Activated naive CD8-positive, alpha-beta T cell (primary cell): ENCODE results near the gene CES3.
"Not testable (repeated sequence)": the region's sequence is repeated elsewhere in the genome, so short reads cannot be mapped to it uniquely, and the experiment has no call there.

Experiments
- H3K27ac Mint-ChIP-seq: one replicate; pipeline ENCODE4 v1.8.0; 2021; ENCODE audit warnings: mixed read lengths
- H3K27me3 Mint-ChIP-seq: one replicate; pipeline ENCODE4 v1.8.0; 2021; ENCODE audit warnings: mixed read lengths
- H3K36me3 Mint-ChIP-seq: one replicate; pipeline ENCODE4 v1.8.0; 2021; ENCODE audit warnings: mixed read lengths
- H3K4me1 Mint-ChIP-seq: one replicate; pipeline ENCODE4 v1.8.0; 2021; ENCODE audit warnings: low read depth, mixed read lengths
- H3K4me3 Mint-ChIP-seq: one replicate; pipeline ENCODE4 v1.8.0; 2021; ENCODE audit warnings: mild to moderate bottlenecking, mixed read lengths
- H3K9me3 Mint-ChIP-seq: one replicate; pipeline ENCODE4 v1.8.0; 2021; ENCODE audit warnings: low read depth, mixed read lengths

The CES3 gene

DNA sequence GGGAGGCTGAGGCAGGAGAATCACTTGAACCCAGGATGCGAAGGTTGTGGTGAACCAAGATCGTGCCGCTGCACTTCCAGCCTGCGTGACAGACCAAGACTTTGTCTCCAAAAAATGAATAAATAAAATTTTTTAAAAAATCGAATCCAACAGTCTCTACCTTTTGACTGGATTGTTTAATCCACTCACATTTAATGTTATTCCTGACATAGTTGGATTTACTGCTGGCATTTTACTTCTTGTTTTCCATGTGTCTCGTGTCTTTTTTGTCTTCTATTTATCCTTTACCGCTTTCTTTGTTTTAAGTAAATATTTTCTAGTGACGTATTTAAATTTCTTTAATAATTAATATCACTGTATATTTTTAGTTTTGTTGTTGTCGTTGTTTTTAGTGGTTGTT, 22.0 kb downstream of the CES3 start:
- no peaks in the 10 kb centered on the region for H3K9me3 Mint-ChIP-seq
- no peaks in the 10 kb centered on the region for H3K27me3 Mint-ChIP-seq
- H3K4me1 Mint-ChIP-seq: peaks cover 28% of the 10 kb centered on the region
- no peaks in the 10 kb centered on the region for H3K36me3 Mint-ChIP-seq
- peak overlapping the region; percentile 97 for H3K27ac Mint-ChIP-seq
- no peak overlapping the region for H3K4me3 Mint-ChIP-seq

DNA sequence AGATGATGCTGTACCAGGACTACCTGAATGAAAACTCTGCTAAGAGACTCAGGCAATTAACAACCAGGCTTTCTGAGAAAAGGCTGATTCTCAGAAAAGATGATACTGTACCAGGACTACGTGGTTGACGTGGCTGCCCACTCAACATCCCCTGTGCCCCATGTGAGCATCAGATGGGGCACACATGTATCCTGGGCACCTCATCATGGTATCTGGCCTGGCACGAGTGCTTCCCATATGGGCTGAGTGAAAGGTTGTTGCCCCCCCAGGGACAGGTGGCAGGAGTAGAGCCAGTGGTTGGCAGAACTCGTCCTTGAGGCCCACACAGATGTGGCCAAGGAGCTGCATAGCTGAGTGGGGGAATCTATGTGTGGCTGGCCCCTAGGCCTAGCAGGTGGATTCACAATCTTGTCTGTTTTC, 23.8 kb downstream of the CES3 start:
- no peaks in the 10 kb centered on the region for H3K27me3 Mint-ChIP-seq
- peak overlapping the region; percentile 62 for H3K4me3 Mint-ChIP-seq
- no peaks in the 10 kb centered on the region for H3K9me3 Mint-ChIP-seq
- no peaks in the 10 kb centered on the region for H3K36me3 Mint-ChIP-seq
- peak overlapping the region; percentile 97 for H3K27ac Mint-ChIP-seq
- peaks cover 28% of the 10 kb centered on the region for H3K4me1 Mint-ChIP-seq

DNA sequence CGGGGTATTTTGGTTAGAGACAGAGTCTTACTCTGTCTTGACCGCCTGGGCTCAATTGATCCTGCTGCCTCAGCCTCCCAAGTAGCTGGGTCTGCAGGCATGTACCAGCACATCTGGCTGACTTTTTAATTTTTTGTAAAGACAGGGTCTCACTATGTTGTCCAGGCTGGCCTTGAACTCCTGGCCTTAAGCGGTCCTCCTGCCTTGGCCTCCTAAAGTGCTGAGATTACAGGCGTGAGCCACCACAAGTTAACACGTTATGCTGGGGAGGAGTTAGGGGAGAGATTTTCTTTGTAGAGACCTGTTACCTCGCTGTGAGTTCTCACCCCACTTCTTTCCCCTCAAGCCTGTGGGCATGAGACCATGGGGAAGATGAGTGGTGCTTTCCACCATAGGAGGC, 25.5 kb downstream of the CES3 start:
- peaks cover 28% of the 10 kb centered on the region for H3K4me1 Mint-ChIP-seq
- no peaks in the 10 kb centered on the region for H3K27me3 Mint-ChIP-seq
- no peaks in the 10 kb centered on the region for H3K36me3 Mint-ChIP-seq
- H3K4me3 Mint-ChIP-seq: no peak overlapping the region
- peak overlapping the region; percentile 46 for H3K27ac Mint-ChIP-seq
- no peaks in the 10 kb centered on the region for H3K9me3 Mint-ChIP-seq

DNA sequence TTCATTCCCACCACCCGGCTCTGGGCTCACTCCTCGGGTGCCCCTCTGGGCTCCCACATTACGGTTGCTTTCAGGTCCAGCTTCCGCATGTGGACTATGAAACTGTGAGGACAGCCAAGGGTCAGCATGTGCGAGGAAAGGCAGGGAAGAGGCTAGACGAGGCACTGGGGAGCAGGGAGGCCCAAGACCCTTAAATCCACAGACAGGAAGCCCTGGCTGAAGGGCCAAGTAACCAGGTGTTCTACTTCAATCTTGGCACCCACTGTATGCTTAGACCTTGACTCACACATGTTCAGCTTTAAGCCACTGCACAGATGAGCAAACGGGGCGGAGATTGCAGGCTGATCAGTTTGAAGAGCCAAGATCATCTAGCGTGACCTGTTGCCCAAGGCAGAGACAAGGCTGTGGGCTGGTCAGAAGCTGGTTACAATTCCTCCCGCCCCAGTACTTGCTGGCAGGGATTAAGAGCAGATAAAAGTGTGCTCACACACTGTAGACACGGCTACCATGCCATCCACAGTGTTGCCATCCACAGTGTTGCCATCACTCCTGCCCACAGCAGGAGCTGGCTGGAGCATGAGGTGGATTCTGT, 27.2 kb downstream of the CES3 start, which contains the start of gene CES4A:
CES4A (plus strand) TSS at position 393 of the 592 bp plus-strand sequence; CDS start at position 577, 184 bp downstream.
- Mint-ChIP-seq H3K36me3 (no peaks in the 10 kb centered on the region), H3K27me3 (no peaks in the 10 kb centered on the region), H3K27ac (peak within 1 kb of the TSS; percentile 76), H3K4me1 (peaks cover 25% of the 10 kb centered on the region), H3K4me3 (no peak within 1 kb of the TSS), H3K9me3 (no peaks in the 10 kb centered on the region)

DNA sequence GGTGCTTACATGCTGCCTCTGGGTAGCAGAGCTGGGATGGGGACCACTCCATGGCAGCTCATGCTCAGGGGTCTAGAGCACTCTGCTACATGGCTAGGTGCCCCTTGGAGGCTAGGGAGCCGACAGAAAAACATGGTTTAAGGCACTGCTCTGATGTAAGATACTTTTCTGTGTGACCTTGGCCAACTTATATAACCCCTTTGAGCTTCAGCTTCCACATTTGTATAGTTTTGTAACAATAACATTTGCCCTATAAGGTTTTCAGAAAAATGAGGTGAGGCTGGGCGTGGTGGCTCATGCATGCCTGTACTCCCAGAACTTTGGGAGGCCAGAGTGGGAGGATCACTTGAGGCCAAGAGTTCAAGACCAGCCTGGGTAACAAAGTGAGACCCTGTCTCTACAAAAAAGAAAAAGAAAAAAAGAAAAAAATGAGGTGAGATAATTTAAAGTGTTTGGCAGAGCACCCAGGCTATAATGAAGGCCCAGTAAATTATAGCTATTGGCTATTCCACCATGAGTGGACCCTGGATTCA, 30.5 kb downstream of the CES3 start:
- H3K27ac Mint-ChIP-seq: no peak overlapping the region
- no peaks in the 10 kb centered on the region for H3K27me3 Mint-ChIP-seq
- H3K4me3 Mint-ChIP-seq: no peak overlapping the region
- H3K36me3 Mint-ChIP-seq: no peaks in the 10 kb centered on the region
- H3K9me3 Mint-ChIP-seq: no peaks in the 10 kb centered on the region
- peaks cover 2% of the 10 kb centered on the region for H3K4me1 Mint-ChIP-seq

DNA sequence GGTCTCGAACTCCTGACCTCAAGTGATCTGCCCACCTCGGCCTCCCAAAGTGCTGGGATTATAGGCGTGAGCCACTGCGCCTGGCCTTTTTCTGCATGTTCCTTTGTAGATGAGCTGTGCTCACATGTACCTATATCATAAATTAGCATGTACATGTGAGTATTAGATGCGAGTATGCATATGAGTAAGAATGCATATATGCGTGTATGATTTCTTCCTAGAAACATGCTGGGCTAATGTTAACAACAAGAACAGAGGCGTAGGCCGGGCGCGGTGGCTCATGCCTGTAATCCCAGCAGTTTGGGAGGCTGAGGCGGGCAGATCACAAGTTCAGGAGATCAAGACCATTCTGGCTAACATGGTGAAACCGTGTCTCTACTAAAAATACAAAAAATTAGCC, 32.5 kb downstream of the CES3 start:
- not testable (repeated sequence) for H3K36me3 Mint-ChIP-seq, H3K4me1 Mint-ChIP-seq, H3K4me3 Mint-ChIP-seq, H3K9me3 Mint-ChIP-seq, H3K27ac Mint-ChIP-seq, H3K27me3 Mint-ChIP-seq

DNA sequence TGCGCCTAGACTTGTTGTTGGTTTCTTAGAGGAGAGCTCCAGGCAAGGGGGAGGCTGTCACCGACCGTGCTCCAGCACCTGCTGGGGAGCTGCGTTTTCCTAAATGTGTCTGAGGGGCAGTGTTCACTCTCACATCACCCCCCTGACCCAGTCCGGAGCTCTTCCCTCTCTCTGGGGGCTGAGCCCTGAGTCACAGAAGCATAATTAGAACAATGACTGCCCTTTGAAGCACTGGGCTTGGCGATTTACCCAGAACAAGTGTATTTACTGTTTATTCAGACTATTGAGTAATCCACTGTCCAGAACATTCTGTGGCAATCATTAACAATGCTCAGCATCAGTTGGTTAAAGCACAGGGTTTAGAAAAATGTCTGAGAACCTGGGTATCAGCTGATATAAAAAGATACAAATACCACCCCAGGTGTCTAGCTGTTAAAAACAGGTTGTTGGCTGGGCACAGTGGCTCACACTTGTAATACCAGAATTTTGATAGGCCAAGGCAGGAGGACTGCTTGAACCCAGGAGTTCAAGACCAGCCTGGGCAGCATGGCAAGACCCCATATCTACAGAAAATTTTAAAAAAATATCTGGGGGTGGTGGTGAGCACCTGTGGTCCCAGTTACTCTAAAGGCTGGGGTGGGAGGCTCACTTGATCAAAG, 35.4 kb downstream of the CES3 start:
- no peaks in the 10 kb centered on the region for H3K36me3 Mint-ChIP-seq
- no peaks in the 10 kb centered on the region for H3K27me3 Mint-ChIP-seq
- H3K4me1 Mint-ChIP-seq: peaks cover 10% of the 10 kb centered on the region
- no peak overlapping the region for H3K4me3 Mint-ChIP-seq
- H3K9me3 Mint-ChIP-seq: no peaks in the 10 kb centered on the region
- no peak overlapping the region for H3K27ac Mint-ChIP-seq

DNA sequence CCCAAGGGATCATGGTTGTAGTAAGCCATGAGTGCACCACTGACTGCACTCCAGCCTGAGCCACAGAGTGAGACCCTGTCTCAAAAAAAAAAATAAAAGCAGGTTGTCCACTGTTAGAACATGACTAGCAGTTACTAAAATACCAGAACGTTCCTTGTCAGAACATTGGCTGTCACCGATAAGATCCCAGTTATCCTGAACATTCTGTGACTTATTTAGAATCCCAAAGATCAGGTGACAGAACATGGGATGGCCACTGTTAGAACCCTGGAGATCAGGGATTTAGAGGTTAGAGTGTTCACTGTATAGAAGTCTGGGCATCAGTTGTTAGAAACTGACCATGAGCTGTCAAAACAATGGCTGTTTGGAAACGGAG, 35.9 kb downstream of the CES3 start:
- H3K36me3 Mint-ChIP-seq: no peaks in the 10 kb centered on the region
- H3K4me1 Mint-ChIP-seq: peaks cover 16% of the 10 kb centered on the region
- H3K27me3 Mint-ChIP-seq: no peaks in the 10 kb centered on the region
- H3K4me3 Mint-ChIP-seq: no peak overlapping the region
- H3K27ac Mint-ChIP-seq: no peak overlapping the region
- H3K9me3 Mint-ChIP-seq: no peaks in the 10 kb centered on the region

DNA sequence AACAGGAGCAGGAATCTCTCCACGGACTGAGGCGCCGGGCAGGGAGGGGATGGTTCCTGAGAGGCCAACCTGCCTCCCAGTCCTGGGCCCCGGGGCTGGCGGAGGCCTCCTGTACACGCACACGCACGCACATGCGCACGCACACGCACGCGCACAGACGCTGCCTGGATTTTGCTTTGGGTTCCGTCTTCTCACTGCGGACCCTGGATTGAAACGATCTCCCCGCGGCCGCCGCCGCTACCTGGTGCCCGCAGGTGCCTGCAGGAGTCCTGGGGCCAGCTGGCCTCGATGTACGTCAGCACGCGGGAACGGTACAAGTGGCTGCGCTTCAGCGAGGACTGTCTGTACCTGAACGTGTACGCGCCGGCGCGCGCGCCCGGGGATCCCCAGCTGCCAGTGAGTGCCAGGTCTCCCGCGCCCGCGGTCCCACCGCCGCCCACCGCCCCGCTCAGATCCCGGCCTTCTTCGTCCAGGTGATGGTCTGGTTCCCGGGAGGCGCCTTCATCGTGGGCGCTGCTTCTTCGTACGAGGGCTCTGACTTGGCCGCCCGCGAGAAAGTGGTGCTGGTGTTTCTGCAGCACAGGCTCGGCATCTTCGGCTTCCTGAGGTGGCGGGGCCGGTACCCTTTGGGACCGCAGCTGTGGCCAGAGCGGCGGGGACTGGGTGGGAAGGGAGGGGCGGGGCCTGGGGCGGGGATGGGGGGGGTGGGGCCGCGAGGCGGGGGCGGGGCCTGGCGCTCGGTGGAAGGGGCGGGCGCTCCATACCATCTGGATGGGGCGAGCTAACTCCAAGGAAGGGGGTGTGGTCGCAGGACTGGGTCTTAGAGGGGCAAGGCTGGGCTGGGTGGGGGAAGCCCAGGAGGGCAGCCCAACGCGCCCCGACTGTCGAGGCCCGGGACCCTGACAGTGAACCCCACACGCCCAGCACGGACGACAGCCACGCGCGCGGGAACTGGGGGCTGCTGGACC, 39.6 kb downstream of the CES3 start:
- Mint-ChIP-seq H3K27me3 (no peaks in the 10 kb centered on the region), H3K4me1 (peaks cover 17% of the 10 kb centered on the region), H3K4me3 (peak overlapping the region; percentile 83), H3K27ac (peak overlapping the region; percentile 76), H3K9me3 (no peaks in the 10 kb centered on the region), H3K36me3 (peaks cover 3% of the 10 kb centered on the region)

DNA sequence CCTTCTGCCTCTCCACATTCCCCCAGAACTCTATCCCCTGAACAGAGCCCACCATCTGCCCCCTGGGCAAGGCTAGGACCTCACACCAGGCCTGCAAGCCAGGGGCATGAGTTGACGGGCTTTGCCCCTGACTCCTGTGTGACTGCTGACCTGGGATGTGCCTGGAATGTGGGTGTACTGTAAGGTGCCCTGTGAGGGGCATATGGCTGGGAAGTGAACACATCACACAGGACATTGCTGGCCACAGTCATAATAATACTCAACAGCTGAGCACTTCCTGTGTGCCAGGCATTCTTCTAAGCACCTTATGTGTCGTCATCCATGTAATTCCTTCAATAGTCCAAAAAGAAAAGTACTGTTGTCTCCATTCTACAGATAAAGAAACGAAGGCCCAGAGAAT, 40.7 kb downstream of the CES3 start:
- no peak overlapping the region for H3K27ac Mint-ChIP-seq
- H3K4me3 Mint-ChIP-seq: peak overlapping the region; percentile 47
- no peaks in the 10 kb centered on the region for H3K27me3 Mint-ChIP-seq
- H3K36me3 Mint-ChIP-seq: peaks cover 3% of the 10 kb centered on the region
- no peaks in the 10 kb centered on the region for H3K9me3 Mint-ChIP-seq
- H3K4me1 Mint-ChIP-seq: peaks cover 17% of the 10 kb centered on the region

DNA sequence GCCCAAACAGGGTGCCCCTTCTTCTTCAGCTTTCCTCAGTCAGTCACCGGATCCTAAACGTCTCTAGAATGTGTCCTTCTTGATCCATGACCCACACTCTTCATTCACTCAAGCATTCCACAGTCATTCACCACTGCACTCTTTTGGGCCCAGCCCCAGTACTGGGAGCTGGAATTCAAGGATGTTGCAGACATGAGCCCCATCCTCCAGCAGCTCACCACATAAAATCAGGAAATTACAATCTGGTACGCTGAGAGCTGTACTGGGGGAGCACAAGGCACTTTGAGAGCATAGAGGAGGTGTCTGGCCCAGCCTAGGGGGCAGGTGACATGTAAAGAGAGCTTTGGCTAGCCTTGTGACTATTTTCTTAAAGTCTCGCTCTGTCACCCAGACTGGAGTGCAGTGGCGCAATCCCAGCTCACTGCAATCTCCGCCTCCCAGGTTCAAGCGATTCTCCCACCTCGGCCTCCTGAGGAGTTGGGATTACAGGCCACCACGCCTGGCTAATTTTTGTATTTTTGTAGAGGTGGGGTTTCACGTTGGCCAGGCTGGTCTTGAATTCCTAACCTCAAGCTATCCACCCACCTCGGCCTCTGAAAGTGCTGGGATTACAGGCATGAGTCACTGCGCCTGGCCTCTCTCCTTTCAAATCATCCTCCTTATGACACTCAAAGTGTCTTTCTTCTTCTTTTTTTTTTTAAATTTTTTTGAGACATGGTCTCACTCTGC, 46.0 kb downstream of the CES3 start:
- Mint-ChIP-seq H3K36me3 (peaks cover 3% of the 10 kb centered on the region), H3K27me3 (no peaks in the 10 kb centered on the region), H3K9me3 (no peaks in the 10 kb centered on the region), H3K27ac (no peak overlapping the region), H3K4me1 (peaks cover under 1% of the 10 kb centered on the region), H3K4me3 (no peak overlapping the region)

DNA sequence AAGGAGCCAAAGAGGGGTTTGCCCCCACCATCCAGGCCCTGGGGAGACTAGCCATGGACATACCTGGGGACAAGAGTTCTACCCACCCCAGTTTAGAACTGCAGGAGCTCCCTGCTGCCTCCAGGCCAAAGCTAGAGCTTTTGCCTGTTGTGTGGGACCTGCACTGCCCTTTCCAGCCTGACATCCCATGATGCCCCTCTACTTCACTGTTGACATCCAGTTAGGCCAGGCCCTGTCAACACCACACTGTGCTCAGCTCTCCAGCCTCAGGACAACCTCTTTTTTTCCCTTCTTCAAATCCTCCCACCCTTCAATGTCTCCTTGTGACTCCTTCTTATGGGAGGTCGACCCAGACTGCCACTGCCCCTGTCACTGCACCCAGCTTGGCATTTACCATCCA, 48.1 kb downstream of the CES3 start:
- H3K36me3 Mint-ChIP-seq: no peaks in the 10 kb centered on the region
- H3K9me3 Mint-ChIP-seq: no peaks in the 10 kb centered on the region
- H3K4me1 Mint-ChIP-seq: no peaks in the 10 kb centered on the region
- H3K4me3 Mint-ChIP-seq: no peak overlapping the region
- H3K27me3 Mint-ChIP-seq: no peaks in the 10 kb centered on the region
- no peak overlapping the region for H3K27ac Mint-ChIP-seq

DNA sequence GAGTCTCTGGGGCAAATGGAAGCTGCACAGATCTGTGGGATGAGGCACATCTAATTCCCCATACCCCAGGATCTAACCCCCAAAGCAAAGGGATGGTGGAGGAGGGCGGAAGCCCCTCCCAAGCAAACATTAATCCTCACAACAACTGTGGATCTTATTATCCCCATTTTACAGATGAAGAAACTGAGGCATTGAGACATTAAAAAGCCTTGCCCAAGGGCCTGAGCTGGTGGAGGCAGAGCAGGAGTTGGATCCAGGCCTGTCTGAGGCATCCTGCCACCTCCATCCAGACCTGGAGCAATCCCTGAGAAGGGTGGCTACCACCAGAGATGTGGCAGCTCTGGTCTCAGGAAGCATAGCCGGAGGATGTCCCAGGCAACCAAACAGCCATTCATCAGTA, 50.2 kb downstream of the CES3 start:
- Mint-ChIP-seq H3K36me3 (no peaks in the 10 kb centered on the region), H3K4me3 (no peak overlapping the region), H3K27ac (no peak overlapping the region), H3K27me3 (no peaks in the 10 kb centered on the region), H3K4me1 (peaks cover 2% of the 10 kb centered on the region), H3K9me3 (no peaks in the 10 kb centered on the region)

DNA sequence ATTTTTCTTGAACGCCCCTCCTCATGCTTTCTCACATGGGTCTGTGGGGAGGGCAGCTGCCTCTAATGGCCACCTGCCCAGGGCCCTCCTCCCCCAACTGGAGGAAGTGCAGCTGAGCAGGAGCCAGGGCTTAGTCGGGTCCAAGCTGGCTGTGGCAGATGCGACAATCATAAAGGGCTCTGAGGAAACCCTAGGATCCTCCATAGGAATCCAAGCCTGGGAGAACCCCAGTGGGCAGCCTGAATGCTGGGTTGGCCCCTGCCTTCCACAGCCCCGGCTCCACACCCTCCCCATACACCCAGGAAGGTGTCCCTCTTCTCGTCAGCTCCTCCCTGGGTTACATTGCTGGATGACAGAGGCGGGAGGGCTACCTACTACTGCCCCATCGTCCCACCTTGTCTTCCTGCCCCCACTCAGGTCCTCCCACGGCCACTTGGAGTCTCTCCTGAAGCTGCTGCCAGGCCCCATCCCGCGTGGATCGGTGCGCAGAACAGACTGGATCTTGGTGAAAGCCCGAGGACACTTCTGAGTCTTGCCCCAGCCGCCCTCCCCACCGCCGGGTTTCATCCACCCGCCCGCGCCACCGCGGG, 52.3 kb downstream of the CES3 start:
- Mint-ChIP-seq H3K27me3 (no peaks in the 10 kb centered on the region), H3K4me3 (peak overlapping the region; percentile 63), H3K4me1 (peaks cover 2% of the 10 kb centered on the region), H3K27ac (peak overlapping the region; percentile 34), H3K36me3 (no peaks in the 10 kb centered on the region), H3K9me3 (no peaks in the 10 kb centered on the region)
